ENCODE results near the gene FTCDNL1. TPM values are rescaled to one million over a fixed set of nuclear protein-coding genes. Genes with fewer than 3 reads are reported as not detected.

FTCDNL1 gene
- total RNA-seq, 6 experiments from 2014 or later, result 2.7 to 8.7 (median 6.7) TPM

- H3K9me3 ChIP-seq, result no peaks in the 10 kb centered on the region
- H3K27ac ChIP-seq, result no peak overlapping the region
- DNase-seq (no peak), ATAC-seq (no peak)
- H3K27me3 ChIP-seq, result no peaks in the 10 kb centered on the region
- intact Hi-C loops (cut with DNase I), result no loop called here
- 66% methylated on average over 2 of the region's 2 CpGs for WGBS (ENCODE audit: insufficient coverage, low coverage, low lambda C conversion rate, missing lambda C conversion rate)
- H3K4me1 ChIP-seq, result no peaks in the 10 kb centered on the region
- no peaks in the 10 kb centered on the region for H3K36me3 ChIP-seq
- TF ChIP-seq CTCF (IDR thresholded peaks at IDR 0.05) (no peak), POLR2A (IDR thresholded peaks at IDR 0.05) (no peak)
- no peak overlapping the region for H3K4me3 ChIP-seq
Measured at GRCh38 chr2:199829628-199830027, 21.4 kb downstream of the FTCDNL1 start.

GRCh38 chr2:199819746-199820145 lies 31.2 kb downstream of the FTCDNL1 start:
- Histone ChIP-seq H3K36me3 (no peaks in the 10 kb centered on the region), H3K27ac (no peak overlapping the region), H3K4me1 (no peaks in the 10 kb centered on the region), H3K9me3 (no peaks in the 10 kb centered on the region), H3K27me3 (no peaks in the 10 kb centered on the region), H3K4me3 (no peak overlapping the region)
- intact Hi-C loops (cut with DNase I), result no loop called here
- ATAC-seq (no peak), DNase-seq (no peak)
- TF ChIP-seq POLR2A (IDR thresholded peaks at IDR 0.05), result no peak
- no peak for TF ChIP-seq CTCF (IDR thresholded peaks at IDR 0.05)

GRCh38 chr2:199818754-199819153 lies 32.2 kb downstream of the FTCDNL1 start:
- Histone ChIP-seq H3K4me1 (no peaks in the 10 kb centered on the region), H3K27me3 (no peaks in the 10 kb centered on the region), H3K9me3 (no peaks in the 10 kb centered on the region), H3K27ac (no peak overlapping the region), H3K4me3 (no peak overlapping the region), H3K36me3 (no peaks in the 10 kb centered on the region)
- 65% methylated on average over 2 of the region's 2 CpGs for WGBS (ENCODE audit: insufficient coverage, low coverage, low lambda C conversion rate, missing lambda C conversion rate)
- DNase-seq (no peak), ATAC-seq (no peak)
- TF ChIP-seq POLR2A (IDR thresholded peaks at IDR 0.05), result no peak
- TF ChIP-seq CTCF (IDR thresholded peaks at IDR 0.05), result no peak
- intact Hi-C loops (cut with DNase I), result no loop called here

GRCh38 chr2:199818026-199818425 lies 33.0 kb downstream of the FTCDNL1 start:
- H3K4me1 ChIP-seq, result no peaks in the 10 kb centered on the region
- ATAC-seq, result no peak
- WGBS (ENCODE audit: insufficient coverage, low coverage, low lambda C conversion rate, missing lambda C conversion rate), result 67% methylated on average over 2 of the region's 2 CpGs
- no peak overlapping the region for H3K4me3 ChIP-seq
- TF ChIP-seq CTCF (IDR thresholded peaks at IDR 0.05), result no peak
- no peak for TF ChIP-seq POLR2A (IDR thresholded peaks at IDR 0.05)
- no peak overlapping the region for H3K27ac ChIP-seq
- no peaks in the 10 kb centered on the region for H3K9me3 ChIP-seq
- intact Hi-C loops (cut with DNase I), result no loop called here
- no peaks in the 10 kb centered on the region for H3K27me3 ChIP-seq
- H3K36me3 ChIP-seq, result no peaks in the 10 kb centered on the region
- DNase-seq, result no peak

- intact Hi-C loops (cut with DNase I), result no loop called here
- Histone ChIP-seq H3K27ac (no peak overlapping the region), H3K4me3 (no peak overlapping the region), H3K36me3 (no peaks in the 10 kb centered on the region), H3K4me1 (no peaks in the 10 kb centered on the region), H3K9me3 (no peaks in the 10 kb centered on the region), H3K27me3 (no peaks in the 10 kb centered on the region)
- ATAC-seq (no peak), DNase-seq (no peak)
- no peak for TF ChIP-seq POLR2A (IDR thresholded peaks at IDR 0.05)
- TF ChIP-seq CTCF (IDR thresholded peaks at IDR 0.05), result no peak
Measured at GRCh38 chr2:199814817-199815211, 36.2 kb downstream of the FTCDNL1 start.
